PC-9 (cell line): ENCODE data around the gene PAIP2B.

Source experiments
- EZH2 ChIP-seq: fragments of 200-600 bp; sonication (generic); IDR thresholded peaks from 2 replicates; pipeline ENCODE4 v1.8.0; 2017; ENCODE audit warnings: antibody characterized with exemption, low read depth
- TF ChIP-seq, protein P1 (sequence below): fragments of 200-600 bp; sonication (generic); conservative IDR thresholded peaks from 2 replicates; pipeline ENCODE4 v1.6.1; 2017; ENCODE audit warnings: mixed run types, antibody characterized with exemption, mild to moderate bottlenecking, moderate library complexity

DNA sequence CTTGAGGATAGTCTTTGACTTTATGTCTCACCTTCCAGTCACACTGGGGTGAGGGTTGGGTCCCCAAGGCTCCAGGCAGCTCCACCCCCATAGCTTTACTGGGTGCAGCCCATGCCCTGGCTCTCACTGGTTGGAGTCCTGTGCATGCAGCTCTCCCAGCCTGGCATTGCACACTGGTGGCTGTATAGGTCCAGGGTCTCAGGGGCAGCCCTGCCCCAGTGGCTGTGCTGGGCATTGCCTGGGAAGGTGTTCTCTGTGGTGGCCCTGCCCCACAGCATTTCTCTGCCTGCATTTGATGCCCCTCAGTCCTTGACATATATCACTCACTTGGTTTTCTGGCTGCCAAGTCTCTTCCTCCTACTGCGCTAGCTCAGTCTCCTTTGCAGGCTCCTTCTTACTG, 75.3 kb downstream of the PAIP2B start:
- TF ChIP-seq, protein P1, sequence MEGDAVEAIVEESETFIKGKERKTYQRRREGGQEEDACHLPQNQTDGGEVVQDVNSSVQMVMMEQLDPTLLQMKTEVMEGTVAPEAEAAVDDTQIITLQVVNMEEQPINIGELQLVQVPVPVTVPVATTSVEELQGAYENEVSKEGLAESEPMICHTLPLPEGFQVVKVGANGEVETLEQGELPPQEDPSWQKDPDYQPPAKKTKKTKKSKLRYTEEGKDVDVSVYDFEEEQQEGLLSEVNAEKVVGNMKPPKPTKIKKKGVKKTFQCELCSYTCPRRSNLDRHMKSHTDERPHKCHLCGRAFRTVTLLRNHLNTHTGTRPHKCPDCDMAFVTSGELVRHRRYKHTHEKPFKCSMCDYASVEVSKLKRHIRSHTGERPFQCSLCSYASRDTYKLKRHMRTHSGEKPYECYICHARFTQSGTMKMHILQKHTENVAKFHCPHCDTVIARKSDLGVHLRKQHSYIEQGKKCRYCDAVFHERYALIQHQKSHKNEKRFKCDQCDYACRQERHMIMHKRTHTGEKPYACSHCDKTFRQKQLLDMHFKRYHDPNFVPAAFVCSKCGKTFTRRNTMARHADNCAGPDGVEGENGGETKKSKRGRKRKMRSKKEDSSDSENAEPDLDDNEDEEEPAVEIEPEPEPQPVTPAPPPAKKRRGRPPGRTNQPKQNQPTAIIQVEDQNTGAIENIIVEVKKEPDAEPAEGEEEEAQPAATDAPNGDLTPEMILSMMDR, result no peak
- TF ChIP-seq EZH2, result no peak
